Breast epithelium (tissue), 4 donors: ENCODE measurements around the gene DMBT1. TPM values are rescaled to one million over a fixed set of nuclear protein-coding genes. Genes with fewer than 3 reads are reported as not detected.

ENCODE experiments used
- DNase-seq, 2 donors: peaks; one replicate each; pipeline ENCODE4 v3.0.0-alpha.2; 2019; ENCODE audit warnings: low spot score in 2 of 2
- H3K27ac ChIP-seq, 2 donors: fragments of 200-600 bp; sonication (generic) in 1 of 2; one replicate each; pipeline ENCODE4 v1.5.1; 2016 to 2019; ENCODE audit warnings: mild to moderate bottlenecking in 1 of 2
- H3K27me3 ChIP-seq, 2 donors: fragments of 200-600 bp; sonication (generic) in 1 of 2; one replicate each; pipeline versions ENCODE4 v1.5.1 to v1.6.0; 2017 to 2019; ENCODE audit warnings: control low read depth in 1 of 2, mild to moderate bottlenecking in 1 of 2
- H3K36me3 ChIP-seq: fragments of 200-600 bp; one replicate; pipeline ENCODE4 v1.5.1; 2019
- H3K4me1 ChIP-seq, 2 donors: fragments of 200-600 bp; sonication (generic); one replicate each; pipeline ENCODE4 v1.5.1; 2016 to 2019; ENCODE audit warnings: control low read depth in 1 of 2
- H3K4me3 ChIP-seq, 3 donors: fragments of 200-600 bp; sonication (generic); 1 replicate in 2 of 3; 2 replicates in 1 of 3; pipeline ENCODE4 v1.5.1; 2016 to 2019; ENCODE audit warnings: mild to moderate bottlenecking in 3 of 3, moderate library complexity in 2 of 3
- H3K9me3 ChIP-seq, 2 donors: fragments of 200-600 bp; sonication (generic) in 1 of 2; one replicate each; pipeline ENCODE4 v1.5.1; 2016 to 2019; ENCODE audit warnings: control low read depth in 1 of 2
- CTCF ChIP-seq, 3 donors: fragments of 450-650 bp; IDR thresholded peaks; one replicate each; pipeline ENCODE4 v1.5.1; 2016 to 2017; ENCODE audit warnings: antibody characterized with exemption in 3 of 3, mild to moderate bottlenecking in 3 of 3, moderate library complexity in 3 of 3
- POLR2A ChIP-seq: fragments of 450-650 bp; IDR thresholded peaks from one replicate; pipeline ENCODE4 v1.6.1; 2016; ENCODE audit warnings: antibody characterized with exemption, mild to moderate bottlenecking, moderate library complexity
- POLR2AphosphoS5 ChIP-seq, 3 donors: sonication (generic); formaldehyde crosslinking; IDR thresholded peaks; one replicate each; pipeline ENCODE4 v1.6.1; 2017; ENCODE audit warnings: antibody characterized with exemption in 3 of 3
- intact Hi-C: fragments of 100-400 bp; cut with DNase I; formaldehyde crosslinking; loops from one replicate; pipeline ENCODE4 v1.15.1; 2023; ENCODE audit warnings: low total_unique reads
- total RNA-seq, 3 donors: library from RNA; depleted of rRNA; stranded (reverse); fragments of >200 nt; gene quantifications; one replicate each; pipeline ENCODE4 v1.1.0, GENCODE V29; 2016

The DMBT1 gene
- total RNA-seq, 3 donors from 2014 or later = 0.15 to 2.3 TPM; not detected in 1

DNA sequence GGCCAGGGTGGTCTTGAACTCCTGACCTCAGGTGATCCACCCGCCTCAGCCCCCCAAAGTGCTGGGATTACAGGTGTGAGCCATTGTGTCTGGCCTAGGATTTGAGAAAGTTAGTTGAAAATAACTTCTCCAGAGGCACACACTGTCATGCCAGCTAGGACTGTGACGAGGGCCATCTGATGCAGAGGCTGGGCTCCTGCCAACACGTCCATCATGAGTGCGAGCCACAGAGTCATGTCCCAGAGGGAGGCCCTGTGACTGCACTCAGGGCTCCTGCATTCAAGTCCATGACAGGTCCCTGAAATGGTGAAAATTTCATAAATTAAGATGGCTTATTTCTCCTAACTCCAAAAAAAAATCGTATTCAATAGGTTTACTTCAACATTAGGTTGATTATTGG lies 122.0 kb downstream of the DMBT1 start:
- intact Hi-C loops = no loop called here
- H3K4me1 ChIP-seq = no peaks in the 10 kb centered on the region
- H3K9me3 ChIP-seq = no peaks in the 10 kb centered on the region
- no peak for DNase-seq
- no peaks in the 10 kb centered on the region for H3K36me3 ChIP-seq
- H3K4me3 ChIP-seq = no peak overlapping the region
- TF ChIP-seq POLR2A (no peak), POLR2AphosphoS5 (IDR thresholded peaks at IDR 0.05) (no peak), CTCF (IDR thresholded peaks at IDR 0.05) (no peak)
- H3K27ac ChIP-seq = no peak overlapping the region
- peaks cover 0 to 5% of the 10 kb centered on the region in 2 donors for H3K27me3 ChIP-seq

DNA sequence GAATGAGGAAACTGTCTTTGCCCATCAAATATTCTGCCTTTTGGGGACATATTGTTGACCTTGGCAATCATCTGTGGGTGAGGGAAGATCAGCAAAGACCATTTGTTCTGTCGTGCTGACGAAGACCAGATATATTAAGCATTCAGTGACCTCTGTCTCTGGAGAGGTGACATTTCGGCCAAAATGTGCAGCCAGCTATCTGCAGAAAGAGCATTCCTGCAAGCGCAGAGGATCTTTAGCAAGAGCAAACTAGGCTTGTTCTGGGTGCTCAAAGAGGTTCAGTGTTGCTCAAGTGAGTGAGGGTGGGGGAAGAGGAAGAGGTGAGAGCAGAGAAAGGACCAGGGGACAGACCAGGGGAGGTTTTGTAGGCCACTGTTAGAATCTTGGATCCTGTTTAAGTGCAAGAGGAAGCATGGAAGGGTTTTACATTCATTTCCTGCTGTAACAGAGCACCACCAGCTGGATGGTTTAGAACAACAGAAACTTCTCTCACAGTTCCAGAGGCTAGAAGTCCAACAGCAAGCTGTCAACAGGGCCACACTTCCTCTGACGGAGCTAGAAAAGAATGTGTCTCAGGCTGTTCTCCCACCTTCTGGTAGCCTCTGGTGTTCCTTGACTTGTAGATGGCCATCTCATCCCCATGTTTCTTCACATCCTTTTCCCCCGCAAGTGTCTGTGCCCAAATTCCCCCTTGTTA lies 127.9 kb downstream of the DMBT1 start:
- no peaks in the 10 kb centered on the region for H3K9me3 ChIP-seq
- H3K27me3 ChIP-seq = peaks cover 0 to 5% of the 10 kb centered on the region in 2 donors
- H3K36me3 ChIP-seq = no peaks in the 10 kb centered on the region
- no peak overlapping the region for H3K4me3 ChIP-seq
- TF ChIP-seq POLR2A (no peak), CTCF (IDR thresholded peaks at IDR 0.05) (no peak), POLR2AphosphoS5 (IDR thresholded peaks at IDR 0.05) (no peak)
- no peak overlapping the region for H3K27ac ChIP-seq
- DNase-seq = no peak
- H3K4me1 ChIP-seq = no peaks in the 10 kb centered on the region
- intact Hi-C loops = no loop called here

GRCh38 chr10:122689146-122689820 lies 128.7 kb downstream of the DMBT1 start:
- Histone ChIP-seq H3K9me3 (no peaks in the 10 kb centered on the region), H3K27ac (no peak overlapping the region), H3K36me3 (no peaks in the 10 kb centered on the region), H3K4me1 (no peaks in the 10 kb centered on the region), H3K27me3 (peaks cover 0 to 5% of the 10 kb centered on the region in 2 donors), H3K4me3 (no peak overlapping the region)
- TF ChIP-seq POLR2A (no peak), CTCF (IDR thresholded peaks at IDR 0.05) (no peak), POLR2AphosphoS5 (IDR thresholded peaks at IDR 0.05) (no peak)
- intact Hi-C loops = no loop called here
- DNase-seq = no peak

DNA sequence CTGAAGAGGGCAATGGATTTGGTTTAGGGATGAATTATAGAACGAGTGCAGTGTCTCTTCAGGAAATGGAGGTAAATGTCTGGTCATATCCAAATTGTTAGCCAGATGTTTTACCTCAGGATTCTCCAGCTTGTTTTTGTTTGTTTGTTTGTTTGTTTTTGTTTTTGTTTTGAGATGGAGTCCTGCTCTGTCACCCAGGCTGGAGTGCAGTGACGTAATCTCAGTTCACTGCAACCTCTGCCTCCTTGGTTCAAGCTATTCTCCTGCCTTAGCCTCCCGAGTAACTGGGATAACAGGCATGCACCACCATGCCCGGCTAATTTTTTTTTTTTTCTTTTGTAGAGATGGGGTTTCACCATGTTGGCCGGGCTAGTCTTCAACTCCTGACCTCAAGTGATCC lies 132.2 kb downstream of the DMBT1 start:
- Histone ChIP-seq H3K36me3 (no peaks in the 10 kb centered on the region), H3K27ac (no peak overlapping the region), H3K4me1 (no peaks in the 10 kb centered on the region), H3K27me3 (no peaks in the 10 kb centered on the region), H3K4me3 (no peak overlapping the region), H3K9me3 (no peaks in the 10 kb centered on the region)
- DNase-seq = no peak
- TF ChIP-seq POLR2A = no peak
- no peak for TF ChIP-seq POLR2AphosphoS5 (IDR thresholded peaks at IDR 0.05)
- TF ChIP-seq CTCF (IDR thresholded peaks at IDR 0.05) = no peak
- intact Hi-C loops = no loop called here

Other genes starting within 250 kb of the DMBT1 start
- gene PLEKHA1, start 186.0 kb upstream of the DMBT1 start, total RNA-seq = 10 to 100 TPM; 24.2 to 38.9 (median 26.2) TPM
- not detected for gene ARMS2, start 106.1 kb upstream of the DMBT1 start, total RNA-seq
- gene HTRA1, start 99.2 kb upstream of the DMBT1 start, total RNA-seq = 100 to 1,000 TPM; 116 to 347 (median 152) TPM
- not detected for gene C10orf120, start 139.1 kb downstream of the DMBT1 start, total RNA-seq